ENCODE data around the gene RPL11.
"Not testable (repeated sequence)": the region's sequence is repeated elsewhere in the genome, so short reads cannot be mapped to it uniquely, and the experiment has no call there.

Gene RPL11

GRCh38 chr1:23687680-23688079 lies 3.9 kb upstream of the RPL11 start:
- DNase-seq: not testable (repeated sequence)

- not testable (repeated sequence) for DNase-seq
Measured at GRCh38 chr1:23688281-23688680, 3.3 kb upstream of the RPL11 start.

GRCh38 chr1:23692308-23692871 lies 784 bp downstream of the RPL11 start:
- no peak for DNase-seq

- DNase-seq: no peak
Measured at GRCh38 chr1:23693599-23693998, 2.0 kb downstream of the RPL11 start.

GRCh38 chr1:23694371-23694770 lies 2.8 kb downstream of the RPL11 start:
- no peak for DNase-seq

- no peak for DNase-seq
Measured at GRCh38 chr1:23695667-23696066, 4.1 kb downstream of the RPL11 start.

GRCh38 chr1:23696335-23696989 lies 4.9 kb downstream of the RPL11 start:
- no peak for DNase-seq

GRCh38 chr1:23698466-23698865 lies 6.9 kb downstream of the RPL11 start:
- no peak for DNase-seq

- DNase-seq: no peak
Measured at GRCh38 chr1:23699280-23700179, 7.9 kb downstream of the RPL11 start.

- DNase-seq: no peak
Measured at GRCh38 chr1:23701310-23701709, 9.7 kb downstream of the RPL11 start.

- DNase-seq: no peak
Measured at GRCh38 chr1:23701996-23702395, 10.4 kb downstream of the RPL11 start.

GRCh38 chr1:23704834-23705495 lies 13.4 kb downstream of the RPL11 start:
- no peak for DNase-seq

- DNase-seq: no peak
Measured at GRCh38 chr1:23709229-23709628, 17.6 kb downstream of the RPL11 start.

- no peak for DNase-seq
Measured at GRCh38 chr1:23718482-23718881, 26.9 kb downstream of the RPL11 start.

GRCh38 chr1:23719162-23719820 lies 27.7 kb downstream of the RPL11 start:
- no peak for DNase-seq

- no peak for DNase-seq
Measured at GRCh38 chr1:23720256-23720995, 28.8 kb downstream of the RPL11 start.

GRCh38 chr1:23722652-23723051 lies 31.0 kb downstream of the RPL11 start:
- no peak for DNase-seq

- no peak for DNase-seq
Measured at GRCh38 chr1:23726686-23727085, 35.1 kb downstream of the RPL11 start.

- DNase-seq: no peak
Measured at GRCh38 chr1:23727362-23727811, 35.8 kb downstream of the RPL11 start.

- DNase-seq: no peak
Measured at GRCh38 chr1:23732363-23733224, 41.0 kb downstream of the RPL11 start.

- DNase-seq: not testable (repeated sequence)
Measured at GRCh38 chr1:23733281-23733680, 41.7 kb downstream of the RPL11 start.
